OCI-LY1 (cell line): ENCODE measurements around the gene LRMDA.

Source experiments
- CTCF ChIP-seq: fragments of 200-600 bp; sonication (generic), shearing (Covaris generic); IDR thresholded peaks from 2 replicates; pipeline ENCODE4 v1.5.1; 2017; ENCODE audit warnings: mild to moderate bottlenecking, antibody characterized with exemption, low read length, moderate library complexity, mixed read lengths
- EZH2 ChIP-seq: fragments of 200-600 bp; sonication (generic), shearing (Covaris generic); IDR thresholded peaks from 2 replicates; pipeline ENCODE4 v1.8.0; 2017; ENCODE audit warnings: borderline replicate concordance, mixed run types, mild to moderate bottlenecking, antibody characterized with exemption, low read length, moderate library complexity, mixed read lengths

GRCh38 chr10:75498884-75499350 lies 67.5 kb downstream of the LRMDA start:
- TF ChIP-seq EZH2 (no peak), CTCF (no peak)
